Panc1 (cell line): ENCODE results near the gene DSCAML1.

Experiments
- CTCF ChIP-seq: fragments of 450-650 bp; IDR thresholded peaks from 2 replicates; pipeline ENCODE4 v1.5.1; 2017; ENCODE audit warnings: mild to moderate bottlenecking
- POLR2AphosphoS5 ChIP-seq: IDR thresholded peaks from 2 replicates; pipeline ENCODE4 v1.6.1; 2012; ENCODE audit warnings: mild to moderate bottlenecking, low read depth, low read length, moderate library complexity

DNA sequence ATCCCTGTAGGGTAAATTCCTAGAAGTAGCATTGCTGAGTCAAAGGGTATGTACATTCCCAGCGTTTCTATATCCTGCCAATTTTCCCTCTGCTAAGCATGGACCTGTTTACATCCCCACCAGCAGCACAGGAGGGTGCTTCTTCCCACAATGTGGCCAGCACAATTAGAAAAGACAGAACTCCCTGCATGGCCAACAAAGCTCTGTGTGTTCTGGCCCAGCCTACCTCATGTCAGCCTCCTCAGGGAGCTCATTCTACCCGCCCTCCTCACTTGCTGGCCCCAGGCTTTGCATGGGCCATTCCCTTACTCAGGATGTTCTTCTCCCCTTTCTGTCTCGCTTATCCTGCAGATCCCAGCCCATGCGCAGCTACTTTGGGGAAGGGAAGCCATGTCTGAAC is 186.1 kb downstream of the DSCAML1 start:
- TF ChIP-seq CTCF (no peak), POLR2AphosphoS5 (no peak)
